ENCODE measurements around the gene LILRA2. TPM values are rescaled to one million over a fixed set of nuclear protein-coding genes. Genes with fewer than 3 reads are reported as not detected.

LILRA2 gene
- total and polyA plus RNA-seq, 2 of the 13 experiments (the other 11 are each of a cell fraction or from before 2014, with no cell fraction given): 0.53 TPM; not detected in 1

DNA sequence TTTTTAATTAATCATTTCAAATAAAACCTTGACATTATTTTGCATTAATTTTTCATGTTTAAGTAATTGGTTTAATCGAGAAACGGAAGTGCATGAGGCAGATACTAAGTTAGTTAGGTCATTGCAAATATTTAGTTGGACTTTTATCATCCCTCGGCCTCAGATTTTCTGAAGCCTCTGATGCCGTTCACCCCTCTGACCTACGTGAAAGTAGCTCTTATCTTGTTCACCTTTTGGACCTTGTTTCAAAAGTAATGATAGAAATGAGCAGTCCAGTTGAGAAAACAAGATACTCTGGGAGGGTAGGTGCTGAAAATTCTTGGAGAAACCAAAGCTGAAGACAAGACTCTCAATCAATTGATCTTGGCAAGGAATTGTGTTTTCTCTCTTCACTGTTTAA lies 48.0 kb upstream of the LILRA2 start:
- Histone ChIP-seq H3K9me3 (ENCODE audit: low read length) (no peaks in the 10 kb centered on the region), H3K27ac (ENCODE audit: extremely low read length, insufficient read depth, low read length) (no peak overlapping the region), H3K4me1 (ENCODE audit: insufficient read depth, low read length) (peaks cover 16% of the 10 kb centered on the region), H3K27me3 (ENCODE audit: control insufficient read depth in 1 of 2, insufficient read depth in 2 of 2, low read length in 2 of 2) (no peaks in the 10 kb centered on the region), H3K79me2 (ENCODE audit: insufficient read depth, low read length) (no peaks in the 10 kb centered on the region), H3K36me3 (replicated peaks in 1 of 2; ENCODE audit: control insufficient read depth in 1 of 2, insufficient read depth in 2 of 2, low read length in 2 of 2) (no peaks in the 10 kb centered on the region), H3K4me3 (replicated peaks in 1 of 3; ENCODE audit: insufficient read depth in 1 of 3, low read depth in 2 of 3, low read length in 3 of 3) (no peak overlapping the region), H2AFZ (ENCODE audit: low read length) (no peak overlapping the region), H3K9ac (ENCODE audit: insufficient read depth, low read depth, low read length) (no peak overlapping the region), H4K20me1 (ENCODE audit: insufficient read depth, low read length) (no peaks in the 10 kb centered on the region), H3K4me2 (ENCODE audit: low read depth, low read length) (no peak overlapping the region)
- BruUV-seq (replicated peaks): no TSS peak
- TF ChIP-seq NR2F6 (IDR thresholded peaks at IDR 0.05) (0 out of 2 replicates have a peak, but pooled peaks have one; percentile 29), NR2F6 (CRISPR knock-in tag; IDR thresholded peaks at IDR 0.05) (no peak), ZNF839 (CRISPR knock-in tag; IDR thresholded peaks at IDR 0.05; ENCODE audit: borderline replicate concordance) (no peak), NR2F2 (IDR thresholded peaks at IDR 0.05; ENCODE audit: borderline replicate concordance, low read depth) (peak; percentile 39; the same call in 1 of the 2 replicates), ZBTB7A (CRISPR knock-in tag; IDR thresholded peaks at IDR 0.05) (no peak), ZFYVE20 (CRISPR knock-in tag; IDR thresholded peaks at IDR 0.05; ENCODE audit: borderline replicate concordance, low read depth) (no peak), MIER2 (CRISPR knock-in tag; IDR thresholded peaks at IDR 0.05) (peak; percentile 45; the same call in 1 of the 2 replicates), TCF7 (IDR thresholded peaks at IDR 0.05; ENCODE audit: low read depth) (peak; percentile 21; the same call in 1 of the 2 replicates), ZNF543 (CRISPR knock-in tag; IDR thresholded peaks at IDR 0.05) (no peak), HNF4A (CRISPR knock-in tag; IDR thresholded peaks at IDR 0.05) (peak; percentile 72), ZNF256 (CRISPR knock-in tag; conservative IDR thresholded peaks at IDR 0.05) (no peak), PRDM10 (CRISPR knock-in tag; IDR thresholded peaks at IDR 0.05; ENCODE audit: low read depth) (no peak), IRF1 (CRISPR knock-in tag; IDR thresholded peaks at IDR 0.05; ENCODE audit: low read depth) (no peak), BRCA1 (CRISPR knock-in tag; IDR thresholded peaks at IDR 0.05) (no peak), RARA (CRISPR knock-in tag; IDR thresholded peaks at IDR 0.05) (peak; percentile 23; the same call in 1 of the 2 replicates)
- TF ChIP-seq, protein P1, sequence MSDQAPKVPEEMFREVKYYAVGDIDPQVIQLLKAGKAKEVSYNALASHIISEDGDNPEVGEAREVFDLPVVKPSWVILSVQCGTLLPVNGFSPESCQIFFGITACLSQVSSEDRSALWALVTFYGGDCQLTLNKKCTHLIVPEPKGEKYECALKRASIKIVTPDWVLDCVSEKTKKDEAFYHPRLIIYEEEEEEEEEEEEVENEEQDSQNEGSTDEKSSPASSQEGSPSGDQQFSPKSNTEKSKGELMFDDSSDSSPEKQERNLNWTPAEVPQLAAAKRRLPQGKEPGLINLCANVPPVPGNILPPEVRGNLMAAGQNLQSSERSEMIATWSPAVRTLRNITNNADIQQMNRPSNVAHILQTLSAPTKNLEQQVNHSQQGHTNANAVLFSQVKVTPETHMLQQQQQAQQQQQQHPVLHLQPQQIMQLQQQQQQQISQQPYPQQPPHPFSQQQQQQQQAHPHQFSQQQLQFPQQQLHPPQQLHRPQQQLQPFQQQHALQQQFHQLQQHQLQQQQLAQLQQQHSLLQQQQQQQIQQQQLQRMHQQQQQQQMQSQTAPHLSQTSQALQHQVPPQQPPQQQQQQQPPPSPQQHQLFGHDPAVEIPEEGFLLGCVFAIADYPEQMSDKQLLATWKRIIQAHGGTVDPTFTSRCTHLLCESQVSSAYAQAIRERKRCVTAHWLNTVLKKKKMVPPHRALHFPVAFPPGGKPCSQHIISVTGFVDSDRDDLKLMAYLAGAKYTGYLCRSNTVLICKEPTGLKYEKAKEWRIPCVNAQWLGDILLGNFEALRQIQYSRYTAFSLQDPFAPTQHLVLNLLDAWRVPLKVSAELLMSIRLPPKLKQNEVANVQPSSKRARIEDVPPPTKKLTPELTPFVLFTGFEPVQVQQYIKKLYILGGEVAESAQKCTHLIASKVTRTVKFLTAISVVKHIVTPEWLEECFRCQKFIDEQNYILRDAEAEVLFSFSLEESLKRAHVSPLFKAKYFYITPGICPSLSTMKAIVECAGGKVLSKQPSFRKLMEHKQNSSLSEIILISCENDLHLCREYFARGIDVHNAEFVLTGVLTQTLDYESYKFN (CRISPR knock-in tag; conservative IDR thresholded peaks at IDR 0.05): peak; percentile 60
- intact Hi-C loops (cut with micrococcal nuclease; ENCODE audit: unreplicated experiment) (no loop called here), in situ Hi-C loops (cut with HindIII; ENCODE audit: extremely low pct_ligation_motif_present, low pct_unique_long_range_greater_than_20kb) (no loop called here)
- ATAC-seq (peak; percentile 29; the same call in 1 of the 3 replicates), DNase-seq (ENCODE audit: low spot score) (peak; percentile 19), FAIRE-seq (no peak)
- CTCF ChIA-PET (ENCODE audit: low intra/inter-chr PET ratio, low total read pairs): no interaction called here
- POLR2A ChIA-PET: no interaction called here
- WGBS (ENCODE audit: low lambda C conversion rate): 2% methylated on average over 5 of the region's 5 CpGs
